Subcutaneous adipose tissue (tissue), 4 donors: ENCODE measurements around the gene CHST11. TPM values are rescaled to one million over a fixed set of nuclear protein-coding genes. Genes with fewer than 3 reads are reported as not detected.

Experiments used
- total RNA-seq, 4 donors: library from RNA; depleted of rRNA; stranded (reverse); fragments of >200 nt; gene quantifications; one replicate each; pipeline ENCODE4 v1.1.0, GENCODE V29; 2016
- TF ChIP-seq, protein P1 (sequence below): fragments of 450-650 bp; IDR thresholded peaks from one replicate; pipeline ENCODE4 v1.5.1; 2016; ENCODE audit warnings: low read depth, mild to moderate bottlenecking, control low read depth, antibody characterized with exemption, moderate library complexity

The CHST11 gene
- total RNA-seq, 4 donors from 2014 or later, result 5.1 to 48.4 (median 9.3) TPM

DNA sequence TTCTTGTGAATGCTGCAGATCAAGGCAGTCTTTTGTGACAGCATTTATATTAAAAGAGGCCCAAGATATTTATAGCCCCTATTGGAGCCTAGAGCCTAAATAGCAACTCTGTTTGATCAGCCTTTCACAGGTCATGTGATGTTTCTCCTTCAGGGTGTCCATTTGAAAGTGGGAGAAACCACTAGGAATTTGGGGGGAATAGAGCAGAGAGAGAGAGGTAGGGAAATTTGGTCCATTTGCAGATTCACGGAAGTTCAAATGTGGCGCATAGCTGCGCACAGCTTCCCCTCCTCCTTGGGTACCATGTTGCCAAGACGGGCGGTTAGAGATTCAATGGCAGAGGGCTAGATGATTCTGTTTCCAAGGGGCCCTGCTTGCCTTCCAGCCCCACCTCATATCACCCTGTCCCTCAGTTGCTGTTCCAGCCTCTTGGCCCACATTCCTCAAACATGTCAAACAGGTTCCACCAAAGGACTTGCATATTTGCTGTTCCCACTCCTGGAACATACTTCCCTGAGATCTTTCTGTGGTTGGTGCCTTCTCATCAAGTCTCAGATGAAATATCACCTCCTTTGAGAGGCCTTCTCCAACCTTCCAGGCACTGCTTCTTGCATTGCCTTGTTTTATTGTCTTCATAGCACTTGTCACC is 220.8 kb downstream of the CHST11 start:
- TF ChIP-seq, protein P1, sequence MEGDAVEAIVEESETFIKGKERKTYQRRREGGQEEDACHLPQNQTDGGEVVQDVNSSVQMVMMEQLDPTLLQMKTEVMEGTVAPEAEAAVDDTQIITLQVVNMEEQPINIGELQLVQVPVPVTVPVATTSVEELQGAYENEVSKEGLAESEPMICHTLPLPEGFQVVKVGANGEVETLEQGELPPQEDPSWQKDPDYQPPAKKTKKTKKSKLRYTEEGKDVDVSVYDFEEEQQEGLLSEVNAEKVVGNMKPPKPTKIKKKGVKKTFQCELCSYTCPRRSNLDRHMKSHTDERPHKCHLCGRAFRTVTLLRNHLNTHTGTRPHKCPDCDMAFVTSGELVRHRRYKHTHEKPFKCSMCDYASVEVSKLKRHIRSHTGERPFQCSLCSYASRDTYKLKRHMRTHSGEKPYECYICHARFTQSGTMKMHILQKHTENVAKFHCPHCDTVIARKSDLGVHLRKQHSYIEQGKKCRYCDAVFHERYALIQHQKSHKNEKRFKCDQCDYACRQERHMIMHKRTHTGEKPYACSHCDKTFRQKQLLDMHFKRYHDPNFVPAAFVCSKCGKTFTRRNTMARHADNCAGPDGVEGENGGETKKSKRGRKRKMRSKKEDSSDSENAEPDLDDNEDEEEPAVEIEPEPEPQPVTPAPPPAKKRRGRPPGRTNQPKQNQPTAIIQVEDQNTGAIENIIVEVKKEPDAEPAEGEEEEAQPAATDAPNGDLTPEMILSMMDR, result no peak

DNA sequence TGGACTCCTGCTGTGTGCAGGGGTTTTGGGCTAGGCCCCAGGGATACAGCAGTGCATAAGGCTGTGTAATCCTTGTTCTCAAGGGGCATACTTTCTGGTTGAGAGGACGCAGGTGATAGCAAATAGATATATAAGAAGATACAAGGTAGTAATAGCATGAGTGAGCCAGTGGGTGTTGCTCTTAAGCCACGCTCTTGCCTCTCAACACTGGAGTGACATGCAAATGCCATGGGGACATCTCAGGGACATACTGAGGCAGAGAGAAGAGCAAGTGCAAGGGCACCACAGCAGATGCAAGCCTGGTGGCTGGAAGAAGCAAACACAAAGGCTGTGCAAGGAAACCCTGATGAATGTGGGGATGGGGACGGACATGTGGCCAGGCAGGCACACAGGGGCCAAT is 223.3 kb downstream of the CHST11 start:
- TF ChIP-seq, protein P1, result no peak

DNA sequence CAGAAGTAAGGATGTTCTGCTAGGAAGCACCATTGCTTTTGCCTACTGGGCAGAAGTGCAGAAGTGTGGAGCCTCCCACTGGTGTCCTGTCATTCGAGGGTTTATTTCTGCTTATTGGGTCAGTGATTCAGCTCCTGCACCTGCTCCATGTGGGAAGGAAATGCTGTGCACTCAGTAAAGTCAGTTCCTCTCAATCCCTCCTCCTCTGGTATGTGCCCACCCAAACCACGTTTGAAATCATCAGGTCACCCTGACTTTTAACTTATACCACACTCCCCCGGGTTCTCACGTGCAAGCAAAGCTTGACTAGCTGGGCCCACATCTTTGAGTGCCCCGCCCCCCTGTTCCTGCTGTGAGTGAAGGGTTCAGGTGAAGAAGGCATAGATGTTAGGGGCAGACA is 223.7 kb downstream of the CHST11 start:
- TF ChIP-seq, protein P1, result no peak

DNA sequence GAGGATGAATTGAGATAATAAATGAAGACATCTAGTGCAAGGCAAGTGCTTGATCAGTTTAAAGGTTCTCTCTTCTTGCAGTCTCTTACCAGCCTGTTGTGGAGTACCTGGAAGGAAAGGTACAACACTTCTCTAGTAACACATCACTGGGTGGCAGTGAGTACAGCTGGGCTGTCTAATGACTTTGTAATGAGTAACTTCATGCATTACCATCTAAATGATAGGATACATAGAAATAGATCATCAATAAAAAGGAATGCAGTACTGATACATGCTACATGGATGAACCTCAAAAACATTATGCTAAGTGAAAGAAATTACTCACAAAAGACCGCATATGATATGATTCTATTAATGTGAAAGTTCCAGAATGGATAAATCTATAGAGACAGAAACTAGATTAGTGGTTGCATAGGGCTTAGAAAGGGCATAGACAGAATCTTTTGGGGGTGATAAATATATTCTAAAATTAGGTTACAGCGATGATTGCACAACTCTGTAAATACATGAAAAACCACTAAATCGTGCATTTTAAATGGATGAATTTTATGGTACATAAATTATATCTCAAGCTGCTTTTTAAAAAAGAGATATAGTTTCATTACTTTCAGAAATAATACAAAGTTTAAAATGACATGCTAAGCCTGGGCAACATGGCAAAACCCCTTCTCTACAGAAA is 224.4 kb downstream of the CHST11 start:
- TF ChIP-seq, protein P1, result no peak

DNA sequence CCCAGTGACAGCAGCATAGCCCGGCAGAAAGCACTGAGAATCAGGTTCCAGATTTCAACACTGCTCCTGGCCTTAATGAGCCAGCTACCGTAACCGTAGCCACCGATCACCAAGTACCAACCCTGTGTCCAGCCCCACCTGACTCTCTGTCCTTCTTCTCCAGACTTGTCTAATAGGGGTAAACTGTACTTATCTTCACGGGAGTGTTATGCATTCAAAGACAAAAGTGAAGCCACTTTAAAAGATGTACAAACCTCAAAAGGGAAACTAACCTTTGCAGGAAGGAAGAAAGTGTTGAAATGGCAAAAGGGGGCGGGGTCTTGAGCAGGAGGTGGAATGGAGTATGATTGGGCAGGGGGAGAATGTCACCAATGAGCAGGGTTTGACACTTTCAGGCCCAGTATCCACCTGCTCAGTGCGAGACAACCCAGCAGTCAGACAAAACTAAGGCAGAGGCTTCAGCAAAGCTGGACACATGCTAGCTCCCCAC is 226.1 kb downstream of the CHST11 start:
- TF ChIP-seq, protein P1, result no peak

DNA sequence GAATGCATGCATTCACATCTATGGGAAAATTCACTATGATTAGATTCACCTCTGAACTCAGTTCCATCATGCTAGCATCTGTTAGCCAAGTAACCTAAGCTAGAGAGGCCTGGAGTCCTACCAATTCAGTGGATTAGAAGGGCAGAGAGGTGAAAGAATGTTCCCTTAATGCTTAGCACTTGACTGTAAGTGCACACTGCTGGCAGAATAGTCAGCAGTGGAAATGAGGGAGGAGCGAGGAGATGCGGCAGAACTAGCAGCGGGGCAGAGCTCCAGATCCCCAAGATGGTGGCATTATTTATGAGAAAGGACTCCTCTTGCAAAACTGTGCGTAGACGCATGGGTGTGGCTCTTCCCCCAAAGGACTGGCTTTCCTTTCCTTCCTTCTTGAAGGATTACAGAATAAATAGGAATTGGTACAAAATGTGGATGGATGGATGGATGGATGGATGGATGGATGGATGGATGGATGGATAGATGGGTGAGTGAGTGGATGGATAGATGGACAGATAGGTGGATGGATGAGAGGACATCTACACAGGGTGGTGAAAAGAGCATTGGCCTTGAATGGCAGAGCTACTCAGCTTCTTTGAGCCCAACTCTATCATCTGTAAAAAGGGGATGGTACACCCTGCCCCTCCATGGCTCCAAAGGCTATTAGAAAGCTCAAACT is 227.2 kb downstream of the CHST11 start:
- TF ChIP-seq, protein P1, result no peak

DNA sequence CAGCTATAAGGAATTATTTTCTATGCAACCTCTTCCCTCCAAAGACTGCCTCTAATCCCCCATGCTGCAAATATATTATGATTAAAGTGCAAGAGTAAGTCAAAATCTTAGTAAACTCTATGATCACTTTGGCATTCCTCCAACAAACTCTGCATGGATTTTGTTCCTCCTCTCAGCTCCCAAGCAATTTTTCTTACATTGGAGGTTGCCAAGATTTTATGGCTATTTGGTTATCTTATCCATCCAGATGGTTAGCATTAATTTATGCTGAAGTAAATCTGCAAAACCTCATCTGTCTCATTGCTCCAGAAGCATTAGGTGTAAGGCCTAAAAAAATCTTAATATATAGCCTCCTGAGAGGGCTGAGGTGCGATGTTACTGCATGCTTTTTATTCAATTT is 228.1 kb downstream of the CHST11 start:
- TF ChIP-seq, protein P1, result no peak
